HEK293T (cell line): ENCODE results near the gene MDM2.

ENCODE experiments used
- ARNT ChIP-seq: fragments of 450-650 bp; IDR thresholded peaks from 2 replicates; pipeline ENCODE4 v1.6.1; 2017; ENCODE audit warnings: mild to moderate bottlenecking
- BHLHE40 ChIP-seq: fragments of 450-650 bp; IDR thresholded peaks from 2 replicates; pipeline ENCODE4 v1.6.1; 2016; ENCODE audit warnings: mild to moderate bottlenecking, moderate library complexity, borderline replicate concordance
- CTBP1 ChIP-seq: fragments of 450-650 bp; IDR thresholded peaks from 2 replicates; pipeline ENCODE4 v1.6.1; 2016; ENCODE audit warnings: borderline replicate concordance
- ELF4 ChIP-seq: fragments of 450-650 bp; IDR thresholded peaks from 2 replicates; pipeline ENCODE4 v1.6.1; 2017; ENCODE audit warnings: antibody characterized with exemption
- FOXM1 ChIP-seq: fragments of 450-650 bp; IDR thresholded peaks from 2 replicates; pipeline ENCODE4 v1.6.1; 2017; ENCODE audit warnings: mild to moderate bottlenecking, borderline replicate concordance
- HDGF ChIP-seq: fragments of 450-650 bp; IDR thresholded peaks from 2 replicates; pipeline ENCODE4 v1.6.1; 2017; ENCODE audit warnings: antibody characterized with exemption, borderline replicate concordance
- PKNOX1 ChIP-seq: fragments of 450-650 bp; IDR thresholded peaks from 2 replicates; pipeline ENCODE4 v1.6.1; 2016
- SP1 ChIP-seq: fragments of 450-650 bp; IDR thresholded peaks from 2 replicates; pipeline ENCODE4 v1.6.1; 2017

DNA sequence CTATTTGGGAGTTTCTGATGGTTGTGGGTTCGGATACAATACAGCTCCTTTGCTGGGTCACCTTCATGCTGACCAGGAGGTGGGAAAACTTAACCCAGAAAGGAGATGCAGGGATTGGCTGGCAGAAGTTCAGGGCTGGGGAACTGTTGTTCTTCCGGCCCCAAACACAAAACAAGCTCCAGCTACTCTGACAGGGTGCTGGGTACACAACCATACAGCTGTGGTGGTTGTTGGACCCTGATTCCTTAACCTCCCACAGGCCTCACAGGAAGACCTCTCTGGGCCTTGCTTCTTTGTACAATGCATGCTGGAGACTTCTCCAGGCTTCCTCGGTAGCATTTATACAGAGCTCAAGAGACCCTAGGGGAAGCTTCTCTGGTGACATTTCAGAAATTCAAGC lies 77.4 kb downstream of the MDM2 start:
- TF ChIP-seq SP1 (no peak), ELF4 (no peak), HDGF (no peak), CTBP1 (no peak), FOXM1 (no peak), PKNOX1 (no peak), ARNT (no peak), BHLHE40 (no peak)
